ENCODE measurements around the gene CTTN.

DNA sequence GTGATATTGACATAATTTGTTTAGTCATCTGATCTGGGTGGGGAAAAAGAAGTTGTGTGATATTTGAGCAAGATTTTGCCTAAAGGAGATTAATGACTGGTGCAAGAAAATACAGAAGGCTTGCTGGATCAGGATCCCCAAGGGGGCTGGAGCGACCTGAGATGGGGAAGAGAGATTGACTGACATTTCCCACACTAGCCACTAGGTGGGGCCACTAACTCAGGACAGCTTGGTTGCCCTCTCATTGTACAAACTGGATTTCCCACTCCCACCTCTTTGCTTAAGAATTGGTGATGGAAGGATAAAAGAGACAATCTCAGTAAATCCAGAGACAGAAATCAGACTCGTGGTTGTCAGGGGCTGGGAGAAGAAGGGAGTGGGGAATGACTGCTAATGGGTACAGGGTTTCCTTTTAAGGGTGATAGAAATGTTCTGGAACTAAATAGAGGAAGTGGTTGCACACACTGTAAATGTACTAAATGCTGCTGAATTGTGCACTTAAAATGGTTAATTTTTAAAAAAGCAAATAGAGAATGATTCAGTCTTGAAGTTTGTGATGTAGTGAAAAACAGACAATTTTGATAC is 50.7 kb downstream of the CTTN start:
- TF ChIP-seq POLR2AphosphoS5 (IDR thresholded peaks at IDR 0.05; ENCODE audit: insufficient read depth in 1 of 2, low read depth in 1 of 2) (no peak), CTCF (IDR thresholded peaks at IDR 0.05) (no peak)
